ENCODE results near the gene TAF8.
"Not testable (repeated sequence)": the region's sequence is repeated elsewhere in the genome, so short reads cannot be mapped to it uniquely, and the experiment has no call there.

DNA sequence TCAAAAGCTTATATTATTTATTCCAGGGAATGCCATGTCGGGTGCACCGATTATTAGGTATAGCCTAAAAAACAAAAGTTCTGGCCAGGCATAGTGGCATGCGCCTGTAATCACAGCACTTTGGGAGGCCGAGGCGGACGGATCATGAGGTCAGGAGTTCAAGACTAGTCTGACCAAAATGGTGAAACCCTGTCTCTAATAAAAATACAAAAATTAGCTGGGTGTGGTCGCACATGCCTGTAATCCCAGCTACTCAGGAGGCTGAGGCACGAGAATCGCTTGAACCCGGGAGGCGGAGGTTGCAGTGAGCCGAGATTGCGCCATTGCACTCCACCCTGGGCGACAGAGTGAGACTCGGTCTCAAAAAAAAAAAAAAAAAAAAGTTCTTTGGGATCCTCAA lies 12.7 kb upstream of the TAF8 start:
- TF ChIP-seq, protein P1, sequence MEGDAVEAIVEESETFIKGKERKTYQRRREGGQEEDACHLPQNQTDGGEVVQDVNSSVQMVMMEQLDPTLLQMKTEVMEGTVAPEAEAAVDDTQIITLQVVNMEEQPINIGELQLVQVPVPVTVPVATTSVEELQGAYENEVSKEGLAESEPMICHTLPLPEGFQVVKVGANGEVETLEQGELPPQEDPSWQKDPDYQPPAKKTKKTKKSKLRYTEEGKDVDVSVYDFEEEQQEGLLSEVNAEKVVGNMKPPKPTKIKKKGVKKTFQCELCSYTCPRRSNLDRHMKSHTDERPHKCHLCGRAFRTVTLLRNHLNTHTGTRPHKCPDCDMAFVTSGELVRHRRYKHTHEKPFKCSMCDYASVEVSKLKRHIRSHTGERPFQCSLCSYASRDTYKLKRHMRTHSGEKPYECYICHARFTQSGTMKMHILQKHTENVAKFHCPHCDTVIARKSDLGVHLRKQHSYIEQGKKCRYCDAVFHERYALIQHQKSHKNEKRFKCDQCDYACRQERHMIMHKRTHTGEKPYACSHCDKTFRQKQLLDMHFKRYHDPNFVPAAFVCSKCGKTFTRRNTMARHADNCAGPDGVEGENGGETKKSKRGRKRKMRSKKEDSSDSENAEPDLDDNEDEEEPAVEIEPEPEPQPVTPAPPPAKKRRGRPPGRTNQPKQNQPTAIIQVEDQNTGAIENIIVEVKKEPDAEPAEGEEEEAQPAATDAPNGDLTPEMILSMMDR (IDR thresholded peaks at IDR 0.05): not testable (repeated sequence)
- TF ChIP-seq POLR2AphosphoS5 (IDR thresholded peaks at IDR 0.05; ENCODE audit: low read depth, low read length): not testable (repeated sequence)

Measured in Panc1 (cell line).